Neural crest cell (in vitro differentiated cells): ENCODE results near the gene TBC1D17. TPM values are rescaled to one million over a fixed set of nuclear protein-coding genes. Genes with fewer than 3 reads are reported as not detected.

Source experiments
- DNase-seq: peaks from one replicate; pipeline ENCODE4 v3.0.0; 2021; ENCODE audit warnings: low read depth, mixed read lengths, low spot score
- H3K27ac Mint-ChIP-seq: one replicate; pipeline ENCODE4 v1.8.0; 2021; ENCODE audit warnings: mild to moderate bottlenecking, mixed read lengths; ENCODE audit not compliant: unreplicated experiment
- H3K27me3 Mint-ChIP-seq: 2 replicates; pipeline ENCODE4 v1.8.0; 2021; ENCODE audit warnings: low read depth, mild to moderate bottlenecking, mixed read lengths
- H3K36me3 Mint-ChIP-seq: 2 replicates; pipeline ENCODE4 v1.8.0; 2021; ENCODE audit warnings: low read depth, mild to moderate bottlenecking, mixed read lengths
- H3K4me1 Mint-ChIP-seq: 2 replicates; pipeline ENCODE4 v1.8.0; 2021; ENCODE audit warnings: mixed read lengths
- H3K4me3 Mint-ChIP-seq: one replicate; pipeline ENCODE4 v1.8.0; 2021; ENCODE audit warnings: mild to moderate bottlenecking, mixed read lengths
- H3K9me3 Mint-ChIP-seq: 2 replicates; pipeline ENCODE4 v1.8.0; 2021; ENCODE audit warnings: mixed read lengths
- CTCF ChIP-seq: fragments of 200-600 bp; sonication (generic); conservative IDR thresholded peaks from 2 replicates; pipeline ENCODE4 v1.5.0; 2021; ENCODE audit warnings: antibody characterized with exemption, mild to moderate bottlenecking
- total RNA-seq: library from RNA; stranded (reverse); gene quantifications from 2 replicates; pipeline ENCODE4 v1.2.1, GENCODE V29; 2021

Gene TBC1D17
- total RNA-seq, 1 donor from 2014 or later: 30.5 TPM

- H3K27ac Mint-ChIP-seq: peak overlapping the region; percentile 91
- H3K27me3 Mint-ChIP-seq: peaks cover 12% of the 10 kb centered on the region
- H3K4me1 Mint-ChIP-seq: peaks cover 38% of the 10 kb centered on the region
- no peak for TF ChIP-seq CTCF
- H3K4me3 Mint-ChIP-seq: peak overlapping the region; percentile 87
- H3K36me3 Mint-ChIP-seq: no peaks in the 10 kb centered on the region
- DNase-seq: no peak
- H3K9me3 Mint-ChIP-seq: no peaks in the 10 kb centered on the region
These were observed 7.1 kb upstream of the TBC1D17 start for GRCh38 chr19:49870309-49870901.

GRCh38 chr19:49871349-49871985, 6.0 kb upstream of the TBC1D17 start:
- no peak for DNase-seq
- Mint-ChIP-seq H3K36me3 (no peaks in the 10 kb centered on the region), H3K4me1 (peaks cover 33% of the 10 kb centered on the region), H3K9me3 (no peaks in the 10 kb centered on the region), H3K27me3 (peaks cover 9% of the 10 kb centered on the region), H3K27ac (peak overlapping the region; percentile 92), H3K4me3 (peak overlapping the region; percentile 87)
- no peak for TF ChIP-seq CTCF

GRCh38 chr19:49872245-49873128, 5.0 kb upstream of the TBC1D17 start:
- Mint-ChIP-seq H3K9me3 (no peaks in the 10 kb centered on the region), H3K27ac (peak overlapping the region; percentile 92), H3K4me1 (peaks cover 23% of the 10 kb centered on the region), H3K27me3 (peaks cover 3% of the 10 kb centered on the region), H3K4me3 (peak overlapping the region; percentile 80), H3K36me3 (no peaks in the 10 kb centered on the region)
- no peak for TF ChIP-seq CTCF
- no peak for DNase-seq

GRCh38 chr19:49873129-49873521, 4.4 kb upstream of the TBC1D17 start:
- no peak for DNase-seq
- Mint-ChIP-seq H3K36me3 (no peaks in the 10 kb centered on the region), H3K4me1 (peaks cover 21% of the 10 kb centered on the region), H3K27me3 (no peaks in the 10 kb centered on the region), H3K4me3 (peak overlapping the region; percentile 14), H3K27ac (no peak overlapping the region), H3K9me3 (no peaks in the 10 kb centered on the region)
- no peak for TF ChIP-seq CTCF

GRCh38 chr19:49873834-49874233, 3.7 kb upstream of the TBC1D17 start:
- no peaks in the 10 kb centered on the region for H3K9me3 Mint-ChIP-seq
- no peaks in the 10 kb centered on the region for H3K27me3 Mint-ChIP-seq

More at GRCh38 chr19:49873834-49874233, 3.7 kb upstream of the TBC1D17 start:
- DNase-seq: no peak
- H3K4me3 Mint-ChIP-seq: peak overlapping the region; percentile 55
- H3K4me1 Mint-ChIP-seq: peaks cover 28% of the 10 kb centered on the region
- no peak for TF ChIP-seq CTCF
- H3K27ac Mint-ChIP-seq: no peak overlapping the region
- H3K36me3 Mint-ChIP-seq: no peaks in the 10 kb centered on the region
